SU-DHL-6 (cell line): ENCODE data around the gene MLKL.

ENCODE experiments used
- CTCF ChIP-seq: fragments of 200-600 bp; sonication (generic); IDR thresholded peaks from one replicate; pipeline ENCODE4 v1.5.1; 2017; ENCODE audit warnings: antibody characterized with exemption, mild to moderate bottlenecking, low read length, moderate library complexity; ENCODE audit not compliant: insufficient read depth, poor library complexity, severe bottlenecking
- EZH2phosphoT487 ChIP-seq: fragments of 200-600 bp; sonication (generic), shearing (Covaris generic); conservative IDR thresholded peaks from 2 replicates; pipeline ENCODE4 v1.6.1; 2018; ENCODE audit warnings: mild to moderate bottlenecking, antibody characterized with exemption, low read length, moderate library complexity, mixed read lengths

GRCh38 chr16:74749291-74750055 is 48.8 kb upstream of the MLKL start:
- no peak for TF ChIP-seq EZH2phosphoT487
- no peak for TF ChIP-seq CTCF
